Measurements from ENCODE around the gene ASB10. TPM values are rescaled to one million over a fixed set of nuclear protein-coding genes. Genes with fewer than 3 reads are reported as not detected.

Gene ASB10
- total RNA-seq = not detected in 2 replicates
- long read RNA-seq = 0 reads

GRCh38 chr7:151186640-151187408 lies at the start of gene ASB10:
Gene ASB10, minus strand, starts transcription at chr7:151187250. Its CDS starts 120 bp downstream, at chr7:151187130.
- peaks cover 34% of the 10 kb centered on the region for H3K27me3 Mint-ChIP-seq (ENCODE audit: unreplicated experiment)
- H3K4me3 Mint-ChIP-seq (ENCODE audit: unreplicated experiment) = no peak within 1 kb of the TSS
- DNase-seq (ENCODE audit: extremely low spot score, unreplicated experiment) = no peak
- no peaks in the 10 kb centered on the region for H3K9me3 Mint-ChIP-seq (ENCODE audit: unreplicated experiment)
- no peak for TF ChIP-seq CTCF (IDR thresholded peaks at IDR 0.05)
- H3K36me3 Mint-ChIP-seq (ENCODE audit: unreplicated experiment) = no peaks in the 10 kb centered on the region
- H3K4me1 Mint-ChIP-seq (ENCODE audit: unreplicated experiment) = no peaks in the 10 kb centered on the region
- no peak within 1 kb of the TSS for H3K27ac Mint-ChIP-seq (ENCODE audit: unreplicated experiment)

GRCh38 chr7:151236406-151236805 lies 49.4 kb upstream of the ASB10 start:
- Mint-ChIP-seq H3K4me1 (ENCODE audit: unreplicated experiment) (peaks cover 26% of the 10 kb centered on the region), H3K36me3 (ENCODE audit: unreplicated experiment) (peaks cover 27% of the 10 kb centered on the region), H3K27ac (ENCODE audit: unreplicated experiment) (no peak overlapping the region), H3K9me3 (ENCODE audit: unreplicated experiment) (no peaks in the 10 kb centered on the region), H3K27me3 (ENCODE audit: unreplicated experiment) (no peaks in the 10 kb centered on the region), H3K4me3 (ENCODE audit: unreplicated experiment) (no peak overlapping the region)
- TF ChIP-seq CTCF (IDR thresholded peaks at IDR 0.05) = no peak
- no peak for DNase-seq (ENCODE audit: extremely low spot score, unreplicated experiment)

GRCh38 chr7:151235091-151235787 lies 48.2 kb upstream of the ASB10 start:
- Mint-ChIP-seq H3K9me3 (ENCODE audit: unreplicated experiment) (no peaks in the 10 kb centered on the region), H3K4me1 (ENCODE audit: unreplicated experiment) (peaks cover 26% of the 10 kb centered on the region), H3K4me3 (ENCODE audit: unreplicated experiment) (peak overlapping the region; percentile 10), H3K27ac (ENCODE audit: unreplicated experiment) (no peak overlapping the region), H3K27me3 (ENCODE audit: unreplicated experiment) (no peaks in the 10 kb centered on the region), H3K36me3 (ENCODE audit: unreplicated experiment) (peaks cover 19% of the 10 kb centered on the region)
- no peak for DNase-seq (ENCODE audit: extremely low spot score, unreplicated experiment)
- no peak for TF ChIP-seq CTCF (IDR thresholded peaks at IDR 0.05)

- H3K9me3 Mint-ChIP-seq (ENCODE audit: unreplicated experiment) = no peaks in the 10 kb centered on the region
These were observed 46.8 kb upstream of the ASB10 start for GRCh38 chr7:151233804-151234203.

More at GRCh38 chr7:151233804-151234203, 46.8 kb upstream of the ASB10 start:
- DNase-seq (ENCODE audit: extremely low spot score, unreplicated experiment) = no peak
- H3K27me3 Mint-ChIP-seq (ENCODE audit: unreplicated experiment) = no peaks in the 10 kb centered on the region
- peaks cover 9% of the 10 kb centered on the region for H3K36me3 Mint-ChIP-seq (ENCODE audit: unreplicated experiment)
- H3K4me3 Mint-ChIP-seq (ENCODE audit: unreplicated experiment) = peak overlapping the region; percentile 100
- peaks cover 26% of the 10 kb centered on the region for H3K4me1 Mint-ChIP-seq (ENCODE audit: unreplicated experiment)
- TF ChIP-seq CTCF (IDR thresholded peaks at IDR 0.05) = no peak
- H3K27ac Mint-ChIP-seq (ENCODE audit: unreplicated experiment) = peak overlapping the region; percentile 98

Measured in osteocyte (in vitro differentiated cells).